HepG2 (cell line): ENCODE measurements around the gene CCT3. TPM values are rescaled to one million over a fixed set of nuclear protein-coding genes. Genes with fewer than 3 reads are reported as not detected.

Source experiments
- ATRX ChIP-seq: sonication (generic); formaldehyde crosslinking; IDR thresholded peaks from 2 replicates; pipeline ENCODE4 v1.4.0; 2020; ENCODE audit warnings: missing genetic modification reagents, borderline replicate concordance
- BRD4 ChIP-seq: sonication (generic); formaldehyde crosslinking; IDR thresholded peaks from 2 replicates; pipeline ENCODE4 v1.4.0; 2020; ENCODE audit warnings: missing genetic modification reagents
- CBX5 ChIP-seq: sonication (generic); formaldehyde crosslinking; IDR thresholded peaks from 2 replicates; pipeline ENCODE4 v1.4.0; 2020; ENCODE audit warnings: missing genetic modification reagents, borderline replicate concordance
- FOXJ3 ChIP-seq: sonication (generic); formaldehyde crosslinking; IDR thresholded peaks from 2 replicates; pipeline ENCODE4 v1.4.0; 2020; ENCODE audit warnings: missing genetic modification reagents, mild to moderate bottlenecking, borderline replicate concordance
- HNF4G ChIP-seq, 2 experiments: sonication (generic) in 1 of 2; formaldehyde crosslinking in 1 of 2; IDR thresholded peaks; 2 replicates each; pipeline versions ENCODE4 v1.4.0 to v1.6.1; 2011 to 2020; ENCODE audit warnings: borderline replicate concordance in 2 of 2, low read depth in 2 of 2, mild to moderate bottlenecking in 2 of 2, low read length in 1 of 2, missing genetic modification reagents in 1 of 2, moderate library complexity in 1 of 2
- HOXA3 ChIP-seq: sonication (generic); formaldehyde crosslinking; IDR thresholded peaks from 2 replicates; pipeline ENCODE4 v1.5.0; 2020; ENCODE audit warnings: missing genetic modification reagents
- KDM3A ChIP-seq: IDR thresholded peaks from 2 replicates; pipeline ENCODE4 v1.6.1; 2018; ENCODE audit warnings: low read depth, missing compliant biosample characterization
- KLF16 ChIP-seq, 2 experiments: sonication (generic) in 1 of 2; formaldehyde crosslinking in 1 of 2; IDR thresholded peaks; 2 replicates each; pipeline versions ENCODE4 v1.6.1 to v1.8.0; 2016 to 2023; ENCODE audit warnings: missing genetic modification reagents in 2 of 2, missing compliant biosample characterization in 1 of 2
- RAD51 ChIP-seq: fragments of 450-650 bp; IDR thresholded peaks from 2 replicates; pipeline ENCODE4 v1.6.1; 2016; ENCODE audit warnings: borderline replicate concordance
- SAP130 ChIP-seq: IDR thresholded peaks from 2 replicates; pipeline ENCODE4 v1.6.1; 2016; ENCODE audit warnings: low read depth
- SMC3 ChIP-seq: IDR thresholded peaks from 2 replicates; pipeline ENCODE4 v1.6.1; 2011; ENCODE audit warnings: low read length, improper control_type of control experiment
- TFDP1 ChIP-seq: IDR thresholded peaks from 2 replicates; pipeline ENCODE4 v1.6.1; 2016; ENCODE audit warnings: missing compliant biosample characterization, missing genetic modification reagents, borderline replicate concordance
- THRA ChIP-seq: sonication (generic); formaldehyde crosslinking; IDR thresholded peaks from 2 replicates; pipeline ENCODE4 v1.4.0; 2020; ENCODE audit warnings: missing genetic modification reagents, borderline replicate concordance
- USF2 ChIP-seq, 2 experiments: sonication (generic) in 1 of 2; formaldehyde crosslinking in 1 of 2; IDR thresholded peaks; 2 replicates each; pipeline versions ENCODE4 v1.5.1 to v1.6.1; 2011 to 2020; ENCODE audit warnings: borderline replicate concordance in 1 of 2, low read depth in 1 of 2, low read length in 1 of 2, mild to moderate bottlenecking in 1 of 2, missing genetic modification reagents in 1 of 2, moderate library complexity in 1 of 2
- ZMYM3 ChIP-seq: sonication (generic); formaldehyde crosslinking; IDR thresholded peaks from 2 replicates; pipeline ENCODE4 v1.5.1; 2020; ENCODE audit warnings: mild to moderate bottlenecking, missing genetic modification reagents
- ZNF281 ChIP-seq: sonication (generic); formaldehyde crosslinking; IDR thresholded peaks from 2 replicates; pipeline ENCODE4 v1.4.0; 2020; ENCODE audit warnings: missing genetic modification reagents, borderline replicate concordance
- ZNF329 ChIP-seq: sonication (generic); formaldehyde crosslinking; IDR thresholded peaks from 2 replicates; pipeline ENCODE4 v1.9.0; 2021; ENCODE audit warnings: low read depth, mild to moderate bottlenecking, missing genetic modification reagents
- ZNF563 ChIP-seq: sonication (generic); formaldehyde crosslinking; IDR thresholded peaks from 2 replicates; pipeline ENCODE4 v1.8.0; 2022; ENCODE audit warnings: mild to moderate bottlenecking, moderate library complexity, missing genetic modification reagents
- ZNF83 ChIP-seq: sonication (generic); formaldehyde crosslinking; IDR thresholded peaks from 2 replicates; pipeline ENCODE4 v1.4.0; 2020; ENCODE audit warnings: missing genetic modification reagents, mild to moderate bottlenecking, borderline replicate concordance
- ZSCAN29 ChIP-seq: sonication (generic); formaldehyde crosslinking; conservative IDR thresholded peaks from 2 replicates; pipeline ENCODE4 v1.4.0; 2020; ENCODE audit warnings: mild to moderate bottlenecking, missing genetic modification reagents
- polyA plus RNA-seq, 8 experiments: library from polyadenylated mRNA; depleted of rRNA in 3 of 8; stranded (reverse) in 7 of 8; unstranded in 1 of 8; fragments of >200 nt; fragmentation: Illumina TruSeq in 4 of 8; extraction: Trizol in 4 of 8; gene quantifications; 2 replicates each; pipeline versions ENCODE4 v1.2.1 to v1.2.3, GENCODE V29; 2011 to 2016; ENCODE audit warnings: low read depth in 4 of 8, missing spikeins in 1 of 8, mixed read lengths in 1 of 8; ENCODE audit not compliant: insufficient read depth in 1 of 8
- total RNA-seq, 5 experiments: library from RNA; depleted of rRNA; stranded (reverse); fragments of >200 nt; fragmentation: Illumina TruSeq; extraction: Trizol; gene quantifications; 2 replicates each; pipeline ENCODE4 v1.2.3, GENCODE V29; 2016; ENCODE audit warnings: low read depth in 1 of 5

CCT3 gene
- total and polyA plus RNA-seq, 2 of the 13 experiments (the other 11 are each of a cell fraction or from before 2014, with no cell fraction given) = 319 to 615 TPM

- TF ChIP-seq ZNF83 (CRISPR knock-in tag) (peak; percentile 5; the same call in 1 of the 2 replicates), KDM3A (CRISPR knock-in tag) (peak; percentile 87; the same call in 1 of the 2 replicates), HNF4G (IDR thresholded peaks at IDR 0.05; ENCODE audit: borderline replicate concordance, low read depth, low read length) (peak; percentile 98), HNF4G (CRISPR knock-in tag; IDR thresholded peaks at IDR 0.05; ENCODE audit: borderline replicate concordance, low read depth) (peak; percentile 100), HOXA3 (CRISPR knock-in tag) (peak; percentile 94), USF2 (IDR thresholded peaks at IDR 0.05; ENCODE audit: low read depth, low read length) (peak; percentile 77; the same call in 1 of the 2 replicates), USF2 (CRISPR knock-in tag; IDR thresholded peaks at IDR 0.05; ENCODE audit: borderline replicate concordance) (0 out of 2 replicates have a peak, but pooled peaks have one; percentile 80), BRD4 (CRISPR knock-in tag) (peak; percentile 88), FOXJ3 (CRISPR knock-in tag) (peak; percentile 90), ZNF329 (CRISPR knock-in tag) (no peak), ZNF563 (peak; percentile 43; the same call in 1 of the 2 replicates), ATRX (CRISPR knock-in tag) (no peak), ZNF281 (CRISPR knock-in tag) (peak; percentile 98), SMC3 (no peak; the same call in 1 of the 2 replicates), KLF16 (CRISPR knock-in tag; IDR thresholded peaks at IDR 0.05) (peak in 1 of 2 experiments; percentile 91; a peak in 2 of 4 replicates), ZMYM3 (peak; percentile 95), ZSCAN29 (peak; percentile 90), RAD51 (peak; percentile 81; the same call in 1 of the 2 replicates), THRA (CRISPR knock-in tag) (peak; percentile 96), SAP130 (CRISPR knock-in tag) (peak; percentile 89), CBX5 (CRISPR knock-in tag) (peak; percentile 72; the same call in 1 of the 2 replicates), TFDP1 (CRISPR knock-in tag) (peak; percentile 60; the same call in 1 of the 2 replicates)
Measured at GRCh38 chr1:156371553-156372264, 33.6 kb upstream of the CCT3 start (continued).
